ENCODE measurements around the gene LCN2.

Gene LCN2

GRCh38 chr9:128102861-128103588 lies 46.2 kb upstream of the LCN2 start:
- Histone ChIP-seq H3K9me3 (replicated peaks; ENCODE audit: insufficient read depth, low read length) (no peaks in the 10 kb centered on the region), H3K4me2 (ENCODE audit: low read depth, low read length) (no peak overlapping the region), H3K27ac (ENCODE audit: low read length) (no peak overlapping the region), H3K4me1 (ENCODE audit: low read length) (no peaks in the 10 kb centered on the region), H2AFZ (ENCODE audit: low read length) (no peak overlapping the region), H3K27me3 (replicated peaks; ENCODE audit: insufficient read depth, low read length) (no peaks in the 10 kb centered on the region), H4K20me1 (ENCODE audit: insufficient read depth, low read length) (peaks cover 20% of the 10 kb centered on the region), H3K79me2 (ENCODE audit: low read length) (peaks cover 71% of the 10 kb centered on the region), H3K9ac (ENCODE audit: low read length) (no peak overlapping the region), H3K4me3 (ENCODE audit: low read length) (no peak overlapping the region), H3K36me3 (replicated peaks; ENCODE audit: insufficient read depth, low read length) (peaks cover 10% of the 10 kb centered on the region), H3F3A (ENCODE audit: insufficient read depth, low read length) (peaks cover 6% of the 10 kb centered on the region; the same call in 1 of the 2 replicates), H3K9me2 (replicated peaks; ENCODE audit: insufficient read depth, low read length) (no peaks in the 10 kb centered on the region)
- TF ChIP-seq EZH2 (optimal IDR thresholded peaks at IDR 0.05; ENCODE audit: low read depth, low read length) (no peak), EZH2phosphoT487 (IDR thresholded peaks at IDR 0.05; ENCODE audit: low read length) (no peak)
- TF ChIP-seq, protein P1, sequence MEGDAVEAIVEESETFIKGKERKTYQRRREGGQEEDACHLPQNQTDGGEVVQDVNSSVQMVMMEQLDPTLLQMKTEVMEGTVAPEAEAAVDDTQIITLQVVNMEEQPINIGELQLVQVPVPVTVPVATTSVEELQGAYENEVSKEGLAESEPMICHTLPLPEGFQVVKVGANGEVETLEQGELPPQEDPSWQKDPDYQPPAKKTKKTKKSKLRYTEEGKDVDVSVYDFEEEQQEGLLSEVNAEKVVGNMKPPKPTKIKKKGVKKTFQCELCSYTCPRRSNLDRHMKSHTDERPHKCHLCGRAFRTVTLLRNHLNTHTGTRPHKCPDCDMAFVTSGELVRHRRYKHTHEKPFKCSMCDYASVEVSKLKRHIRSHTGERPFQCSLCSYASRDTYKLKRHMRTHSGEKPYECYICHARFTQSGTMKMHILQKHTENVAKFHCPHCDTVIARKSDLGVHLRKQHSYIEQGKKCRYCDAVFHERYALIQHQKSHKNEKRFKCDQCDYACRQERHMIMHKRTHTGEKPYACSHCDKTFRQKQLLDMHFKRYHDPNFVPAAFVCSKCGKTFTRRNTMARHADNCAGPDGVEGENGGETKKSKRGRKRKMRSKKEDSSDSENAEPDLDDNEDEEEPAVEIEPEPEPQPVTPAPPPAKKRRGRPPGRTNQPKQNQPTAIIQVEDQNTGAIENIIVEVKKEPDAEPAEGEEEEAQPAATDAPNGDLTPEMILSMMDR (IDR thresholded peaks at IDR 0.05; ENCODE audit: low read length) = no peak
- DNase-seq = no peak

- Histone ChIP-seq H3K79me2 (ENCODE audit: low read length) (peaks cover 66% of the 10 kb centered on the region), H2AFZ (ENCODE audit: low read length) (no peak overlapping the region), H3K27me3 (replicated peaks; ENCODE audit: insufficient read depth, low read length) (no peaks in the 10 kb centered on the region), H3K36me3 (replicated peaks; ENCODE audit: insufficient read depth, low read length) (peaks cover 10% of the 10 kb centered on the region), H3K4me2 (ENCODE audit: low read depth, low read length) (no peak overlapping the region), H3K9ac (ENCODE audit: low read length) (no peak overlapping the region), H3K4me3 (ENCODE audit: low read length) (no peak overlapping the region), H3K27ac (ENCODE audit: low read length) (no peak overlapping the region), H3K9me2 (replicated peaks; ENCODE audit: insufficient read depth, low read length) (no peaks in the 10 kb centered on the region), H4K20me1 (ENCODE audit: insufficient read depth, low read length) (peaks cover 14% of the 10 kb centered on the region), H3K4me1 (ENCODE audit: low read length) (no peaks in the 10 kb centered on the region), H3K9me3 (replicated peaks; ENCODE audit: insufficient read depth, low read length) (no peaks in the 10 kb centered on the region), H3F3A (ENCODE audit: insufficient read depth, low read length) (peaks cover 11% of the 10 kb centered on the region; the same call in 1 of the 2 replicates)
- no peak for DNase-seq
- TF ChIP-seq, protein P1 (IDR thresholded peaks at IDR 0.05; ENCODE audit: low read length) = no peak
- TF ChIP-seq EZH2phosphoT487 (IDR thresholded peaks at IDR 0.05; ENCODE audit: low read length) = no peak
Observed at GRCh38 chr9:128103589-128103962, 45.7 kb upstream of the LCN2 start.

GRCh38 chr9:128104171-128104618 lies 45.1 kb upstream of the LCN2 start:
- H3F3A ChIP-seq (ENCODE audit: insufficient read depth, low read length) = peaks cover 12% of the 10 kb centered on the region; the same call in 1 of the 2 replicates
- H2AFZ ChIP-seq (ENCODE audit: low read length) = no peak overlapping the region
- peaks cover 8% of the 10 kb centered on the region for H4K20me1 ChIP-seq (ENCODE audit: insufficient read depth, low read length)
- no peak overlapping the region for H3K4me3 ChIP-seq (ENCODE audit: low read length)
- no peaks in the 10 kb centered on the region for H3K27me3 ChIP-seq (replicated peaks; ENCODE audit: insufficient read depth, low read length)
- H3K9ac ChIP-seq (ENCODE audit: low read length) = no peak overlapping the region
- H3K36me3 ChIP-seq (replicated peaks; ENCODE audit: insufficient read depth, low read length) = peaks cover 10% of the 10 kb centered on the region
- no peaks in the 10 kb centered on the region for H3K4me1 ChIP-seq (ENCODE audit: low read length)
- H3K9me3 ChIP-seq (replicated peaks; ENCODE audit: insufficient read depth, low read length) = no peaks in the 10 kb centered on the region
- peaks cover 59% of the 10 kb centered on the region for H3K79me2 ChIP-seq (ENCODE audit: low read length)
- no peak for TF ChIP-seq EZH2 (optimal IDR thresholded peaks at IDR 0.05; ENCODE audit: low read depth, low read length)
- no peak for TF ChIP-seq EZH2phosphoT487 (IDR thresholded peaks at IDR 0.05; ENCODE audit: low read length)
- TF ChIP-seq, protein P1 (IDR thresholded peaks at IDR 0.05; ENCODE audit: low read length) = no peak
- H3K9me2 ChIP-seq (replicated peaks; ENCODE audit: insufficient read depth, low read length) = no peaks in the 10 kb centered on the region
- no peak for DNase-seq
- no peak overlapping the region for H3K4me2 ChIP-seq (ENCODE audit: low read depth, low read length)
- no peak overlapping the region for H3K27ac ChIP-seq (ENCODE audit: low read length)
